Testis (tissue), 3 donors: Measurements from ENCODE around the gene SLC41A3. TPM values are rescaled to one million over a fixed set of nuclear protein-coding genes. Genes with fewer than 3 reads are reported as not detected.

ENCODE experiments used
- DNase-seq: peaks from one replicate; pipeline ENCODE4 v3.0.0-alpha.2; 2019
- H3K27ac ChIP-seq, 2 donors: fragments of 200-600 bp; sonication (generic); one replicate each; pipeline ENCODE4 v1.5.1; 2019
- H3K27me3 ChIP-seq: fragments of 200-600 bp; sonication (generic); one replicate; pipeline ENCODE4 v1.5.1; 2019
- H3K36me3 ChIP-seq: fragments of 200-600 bp; sonication (generic); one replicate; pipeline ENCODE4 v1.5.1; 2017; ENCODE audit warnings: low read depth; ENCODE audit errors: missing control alignments
- H3K4me1 ChIP-seq: fragments of 200-600 bp; sonication (generic); one replicate; pipeline ENCODE4 v1.5.1; 2019
- H3K4me3 ChIP-seq, 2 donors: fragments of 200-600 bp; sonication (generic); one replicate each; pipeline ENCODE4 v1.5.1; 2017 to 2019
- H3K9me3 ChIP-seq: fragments of 200-600 bp; sonication (generic); one replicate; pipeline ENCODE4 v1.5.1; 2017
- CTCF ChIP-seq, 3 experiments: fragments of 450-650 bp in 2 of 3; fragments of 200-600 bp in 1 of 3; sonication (generic) in 1 of 3; IDR thresholded peaks; one replicate each; pipeline ENCODE4 v1.5.1; 2016 to 2019; ENCODE audit warnings: antibody characterized with exemption in 3 of 3, mild to moderate bottlenecking in 2 of 3, moderate library complexity in 1 of 3
- POLR2A ChIP-seq: fragments of 450-650 bp; IDR thresholded peaks from one replicate; pipeline ENCODE4 v1.6.1; 2017; ENCODE audit warnings: antibody characterized with exemption, mild to moderate bottlenecking, moderate library complexity
- WGBS, 2 donors: methylation state at CpG; one replicate each; pipeline ENCODE4 v1.1.5; 2018; 5-methylcytosine and 5-hydroxymethylcytosine counted together
- intact Hi-C: fragments of 100-400 bp; cut with DNase I; formaldehyde crosslinking; loops from one replicate; pipeline ENCODE4 v1.15.1; 2023; ENCODE audit warnings: low total_unique reads
- polyA plus RNA-seq: library from polyadenylated mRNA; stranded (reverse); fragments of 350-450 nt; fragmentation: Illumina TruSeq; extraction: RNeasy Lipid Tissue Mini Kit (QIAGEN cat#74804); gene quantifications from one replicate; pipeline ENCODE4 v1.2.3, GENCODE V29; 2014; ENCODE audit warnings: low read depth, low replicate concordance; ENCODE audit not compliant: insufficient read depth
- total RNA-seq, 2 donors: library from RNA; depleted of rRNA; stranded (reverse); fragments of >200 nt; gene quantifications; one replicate each; pipeline ENCODE4 v1.2.3, GENCODE V29; 2016

SLC41A3 gene
- total and polyA plus RNA-seq, 3 donors from 2014 or later, result 160 to 220 (median 161) TPM

- TF ChIP-seq POLR2A (no peak), CTCF (IDR thresholded peaks at IDR 0.05) (no peak)
- WGBS, 2 donors, result 97 to 99% methylated on average over 8 to 10 of the region's 10 CpGs
- peak; percentile 9 for DNase-seq
- Histone ChIP-seq H3K4me1 (no peaks in the 10 kb centered on the region), H3K27ac (no peak overlapping the region), H3K27me3 (no peaks in the 10 kb centered on the region), H3K4me3 (no peak overlapping the region), H3K36me3 (no peaks in the 10 kb centered on the region), H3K9me3 (no peaks in the 10 kb centered on the region)
- intact Hi-C loops, result no loop called here
These were observed 25.9 kb upstream of the SLC41A3 start for GRCh38 chr3:126109880-126110235.

DNA sequence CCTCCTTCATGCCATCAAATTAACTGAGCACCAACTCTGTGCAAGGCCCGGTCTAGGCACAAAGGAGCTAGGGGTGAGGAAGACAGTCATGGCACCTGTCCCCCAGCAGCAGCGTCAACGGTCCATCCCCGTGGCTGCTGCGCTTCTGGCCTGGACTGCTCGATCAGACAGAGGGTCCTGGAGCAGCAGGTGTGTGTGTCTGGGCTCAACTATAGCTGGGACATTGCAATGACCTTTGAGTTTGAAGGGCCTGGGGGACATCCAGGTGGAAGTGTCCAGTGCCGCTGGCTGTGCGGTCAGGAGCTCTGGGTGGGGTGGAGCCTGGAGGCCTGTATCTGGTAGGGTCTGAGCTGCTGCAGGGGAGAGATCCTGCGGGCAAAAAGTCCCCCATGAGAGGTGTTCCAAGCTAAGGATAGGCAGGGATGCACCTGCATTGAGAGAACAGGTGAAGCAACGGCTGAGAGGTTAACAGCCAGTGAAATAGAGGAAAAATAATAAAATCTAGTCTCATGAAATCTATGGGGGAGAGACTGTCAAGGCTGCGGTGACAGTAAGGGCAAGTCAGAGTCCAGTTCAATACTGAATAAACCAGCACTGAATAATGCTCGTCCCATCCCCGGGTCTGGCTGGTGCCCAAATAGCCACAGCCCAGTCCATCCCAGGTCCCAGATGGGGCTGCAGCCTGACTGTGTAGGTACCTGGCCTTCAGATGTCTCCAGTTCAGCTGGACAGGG is 25.4 kb upstream of the SLC41A3 start:
- peak; percentile 5 for DNase-seq
- intact Hi-C loops, result no loop called here
- H3K27me3 ChIP-seq, result no peaks in the 10 kb centered on the region
- TF ChIP-seq POLR2A (no peak), CTCF (IDR thresholded peaks at IDR 0.05) (no peak)
- WGBS, 2 donors, result 92 to 93% methylated on average over 13 of the region's 13 CpGs
- H3K4me3 ChIP-seq, result no peak overlapping the region
- H3K27ac ChIP-seq, result no peak overlapping the region
- no peaks in the 10 kb centered on the region for H3K36me3 ChIP-seq
- no peaks in the 10 kb centered on the region for H3K9me3 ChIP-seq
- no peaks in the 10 kb centered on the region for H3K4me1 ChIP-seq

DNA sequence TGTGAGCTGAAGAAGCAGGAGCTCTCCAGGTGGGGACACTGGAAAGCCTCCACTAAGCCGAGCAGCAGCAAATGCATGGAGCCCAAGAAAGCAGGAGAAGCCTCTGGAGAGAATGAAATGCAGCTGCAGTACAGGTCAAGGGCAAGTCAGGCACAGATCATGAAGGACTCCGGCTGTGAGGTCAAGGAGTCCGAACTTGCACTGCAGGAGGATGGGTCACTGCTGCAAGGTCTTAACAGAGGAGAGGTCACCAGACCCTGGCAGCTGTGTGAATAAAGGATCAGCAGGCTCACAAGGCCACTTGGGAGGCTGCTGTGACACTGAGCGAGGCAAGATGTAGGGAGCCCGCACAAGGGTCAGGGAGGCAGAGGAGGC is 24.7 kb upstream of the SLC41A3 start:
- Histone ChIP-seq H3K27me3 (no peaks in the 10 kb centered on the region), H3K36me3 (no peaks in the 10 kb centered on the region), H3K4me3 (no peak overlapping the region), H3K27ac (no peak overlapping the region), H3K9me3 (no peaks in the 10 kb centered on the region), H3K4me1 (no peaks in the 10 kb centered on the region)
- TF ChIP-seq POLR2A, result no peak
- no peak for TF ChIP-seq CTCF (IDR thresholded peaks at IDR 0.05)
- WGBS, 2 donors, result 57 to 63% methylated on average over 5 of the region's 5 CpGs
- peak; percentile 13 for DNase-seq
- intact Hi-C loops, result no loop called here

- intact Hi-C loops, result no loop called here
- Histone ChIP-seq H3K4me1 (no peaks in the 10 kb centered on the region), H3K27me3 (no peaks in the 10 kb centered on the region), H3K9me3 (no peaks in the 10 kb centered on the region), H3K27ac (no peak overlapping the region), H3K36me3 (no peaks in the 10 kb centered on the region), H3K4me3 (no peak overlapping the region)
- TF ChIP-seq POLR2A, result no peak
- no peak for TF ChIP-seq CTCF (IDR thresholded peaks at IDR 0.05)
- DNase-seq, result peak; percentile 5
- WGBS, 2 donors, result 87 to 89% methylated on average over 3 to 8 of the region's 8 CpGs
These were observed 24.2 kb upstream of the SLC41A3 start for GRCh38 chr3:126107957-126108675.
